ENCODE results near the gene RRAD.

RRAD gene

GRCh38 chr16:66874079-66874775, 51.1 kb downstream of the RRAD start:
- Histone ChIP-seq H3K27me3 (replicated peaks; ENCODE audit: control insufficient read depth, insufficient read depth, low read length) (no peaks in the 10 kb centered on the region), H3K4me3 (replicated peaks; ENCODE audit: low read depth, low read length) (no peak overlapping the region), H3K36me3 (ENCODE audit: control insufficient read depth, insufficient read depth, low read length) (no peaks in the 10 kb centered on the region)
- no peak for DNase-seq (ENCODE audit: extremely low read depth, insufficient read length)
- no peak for TF ChIP-seq CTCF (IDR thresholded peaks at IDR 0.05; ENCODE audit: insufficient read depth, low read length, poor library complexity, severe bottlenecking)

GRCh38 chr16:66873685-66874055, 51.7 kb downstream of the RRAD start:
- Histone ChIP-seq H3K4me3 (replicated peaks; ENCODE audit: low read depth, low read length) (no peak overlapping the region), H3K36me3 (ENCODE audit: control insufficient read depth, insufficient read depth, low read length) (no peaks in the 10 kb centered on the region), H3K27me3 (replicated peaks; ENCODE audit: control insufficient read depth, insufficient read depth, low read length) (no peaks in the 10 kb centered on the region)
- TF ChIP-seq CTCF (IDR thresholded peaks at IDR 0.05; ENCODE audit: insufficient read depth, low read length, poor library complexity, severe bottlenecking), result no peak
- DNase-seq (ENCODE audit: extremely low read depth, insufficient read length), result no peak

GRCh38 chr16:66872943-66873684, 52.2 kb downstream of the RRAD start:
- no peaks in the 10 kb centered on the region for H3K36me3 ChIP-seq (ENCODE audit: control insufficient read depth, insufficient read depth, low read length)
- peak overlapping the region; percentile 6 for H3K4me3 ChIP-seq (replicated peaks; ENCODE audit: low read depth, low read length)
- H3K27me3 ChIP-seq (replicated peaks; ENCODE audit: control insufficient read depth, insufficient read depth, low read length), result no peaks in the 10 kb centered on the region
- DNase-seq (ENCODE audit: extremely low read depth, insufficient read length), result peak; percentile 94
- TF ChIP-seq CTCF (IDR thresholded peaks at IDR 0.05; ENCODE audit: insufficient read depth, low read length, poor library complexity, severe bottlenecking), result peak; percentile 97

- Histone ChIP-seq H3K36me3 (ENCODE audit: control insufficient read depth, insufficient read depth, low read length) (no peaks in the 10 kb centered on the region), H3K4me3 (replicated peaks; ENCODE audit: low read depth, low read length) (peak overlapping the region; percentile 6), H3K27me3 (replicated peaks; ENCODE audit: control insufficient read depth, insufficient read depth, low read length) (no peaks in the 10 kb centered on the region)
- DNase-seq (ENCODE audit: extremely low read depth, insufficient read length), result no peak
- TF ChIP-seq CTCF (IDR thresholded peaks at IDR 0.05; ENCODE audit: insufficient read depth, low read length, poor library complexity, severe bottlenecking), result no peak
Observed at GRCh38 chr16:66872559-66872942, 52.8 kb downstream of the RRAD start.

GRCh38 chr16:66871840-66872239, 53.5 kb downstream of the RRAD start:
- no peak for DNase-seq (ENCODE audit: extremely low read depth, insufficient read length)
- no peaks in the 10 kb centered on the region for H3K36me3 ChIP-seq (ENCODE audit: control insufficient read depth, insufficient read depth, low read length)
- no peak for TF ChIP-seq CTCF (IDR thresholded peaks at IDR 0.05; ENCODE audit: insufficient read depth, low read length, poor library complexity, severe bottlenecking)
- no peaks in the 10 kb centered on the region for H3K27me3 ChIP-seq (replicated peaks; ENCODE audit: control insufficient read depth, insufficient read depth, low read length)
- no peak overlapping the region for H3K4me3 ChIP-seq (replicated peaks; ENCODE audit: low read depth, low read length)

Data from GM06990 (cell line).